GM21786 (cell line): Measurements from ENCODE around the gene MAD1L1.
"Not testable (repeated sequence)": the region's sequence is repeated elsewhere in the genome, so short reads cannot be mapped to it uniquely, and the experiment has no call there.

Source experiments
- ATAC-seq: cut with Tn5 transposase; IDR thresholded peaks from one replicate; pipeline ENCODE4 v1.9.1; 2021; ENCODE audit not compliant: unreplicated experiment

Gene MAD1L1

DNA sequence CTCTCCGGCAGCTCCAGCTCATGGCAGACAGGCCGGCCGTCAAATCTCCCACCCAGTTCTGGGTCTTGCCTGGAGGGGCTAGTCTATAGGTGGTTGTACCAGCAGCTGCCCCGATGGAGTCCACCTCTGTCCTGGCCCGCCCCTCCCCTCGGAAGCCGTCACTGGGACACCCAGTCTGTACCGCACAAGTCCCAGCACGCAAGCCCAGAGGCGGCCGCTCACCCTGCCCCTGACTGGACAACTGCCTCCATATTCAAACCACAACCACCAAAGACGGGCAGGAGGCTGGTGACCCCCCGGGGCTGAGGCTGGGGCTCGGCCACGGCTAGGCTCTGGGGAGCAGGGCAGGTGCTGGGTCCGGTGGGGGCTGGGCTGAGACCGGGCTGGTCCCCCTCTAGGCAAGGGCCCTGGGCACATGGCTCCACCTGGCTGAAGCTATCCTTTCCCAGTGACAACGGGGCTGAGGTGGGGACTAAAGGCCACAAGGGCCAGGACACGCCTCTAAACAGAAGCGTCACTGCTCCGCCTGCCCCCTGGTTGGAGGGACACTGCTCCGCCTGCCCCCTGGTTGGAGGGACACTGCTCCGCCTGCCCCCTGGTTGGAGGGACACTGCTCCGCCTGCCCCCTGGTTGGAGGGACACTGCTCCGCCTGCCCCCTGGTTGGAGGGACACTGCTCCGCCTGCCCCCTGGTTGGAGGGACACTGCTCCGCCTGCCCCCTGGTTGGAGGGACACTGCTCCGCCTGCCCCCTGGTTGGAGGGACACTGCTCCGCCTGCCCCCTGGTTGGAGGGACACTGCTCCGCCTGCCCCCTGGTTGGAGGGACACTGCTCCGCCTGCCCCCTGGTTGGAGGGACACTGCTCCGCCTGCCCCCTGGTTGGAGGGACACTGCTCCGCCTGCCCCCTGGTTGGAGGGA, 371.6 kb downstream of the MAD1L1 start:
- not testable (repeated sequence) for ATAC-seq

GRCh38 chr7:1859266-1860035, 373.3 kb downstream of the MAD1L1 start:
- no peak for ATAC-seq

DNA sequence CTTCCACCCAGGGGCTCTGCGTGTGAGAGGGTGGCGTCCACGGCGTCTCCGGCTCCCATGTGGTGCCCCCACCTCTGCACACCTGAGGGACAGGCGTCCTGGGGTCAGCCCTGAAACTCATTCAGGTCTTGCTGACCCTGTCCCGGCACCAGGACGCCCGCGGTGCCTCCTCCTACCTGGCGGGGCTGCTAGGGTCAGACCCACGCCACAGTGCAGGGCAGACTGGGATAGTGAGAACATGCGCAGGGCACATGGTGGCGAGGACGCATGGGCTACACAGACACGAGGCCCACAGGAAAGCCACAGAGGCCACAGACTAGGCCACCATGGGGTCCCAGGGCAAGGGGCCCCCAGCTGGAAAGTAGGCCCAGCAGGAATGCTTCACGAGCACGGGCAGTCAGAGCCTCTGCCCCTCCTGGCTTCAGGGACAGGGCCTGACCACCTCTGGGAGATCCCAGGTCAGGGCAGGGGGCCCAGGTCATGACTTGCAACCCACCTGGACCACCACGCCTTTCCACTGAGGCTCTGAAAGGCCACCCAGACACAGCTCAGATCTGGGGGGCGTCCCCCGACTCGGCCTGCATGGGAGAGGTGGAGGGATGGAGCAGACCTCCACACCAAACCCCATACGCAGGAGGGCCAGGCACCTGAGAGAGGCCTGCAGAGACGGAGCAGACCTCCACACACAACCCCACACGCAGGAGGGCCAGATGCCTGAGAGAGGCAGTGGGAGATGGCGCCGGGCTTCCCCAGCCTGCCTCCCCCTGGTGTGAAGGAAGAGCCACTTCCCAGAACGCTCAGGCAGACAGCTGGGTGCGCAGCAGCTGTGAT, 374.1 kb downstream of the MAD1L1 start:
- ATAC-seq: no peak

- ATAC-seq: no peak
Measured at GRCh38 chr7:1857487-1858421, 375.0 kb downstream of the MAD1L1 start.

DNA sequence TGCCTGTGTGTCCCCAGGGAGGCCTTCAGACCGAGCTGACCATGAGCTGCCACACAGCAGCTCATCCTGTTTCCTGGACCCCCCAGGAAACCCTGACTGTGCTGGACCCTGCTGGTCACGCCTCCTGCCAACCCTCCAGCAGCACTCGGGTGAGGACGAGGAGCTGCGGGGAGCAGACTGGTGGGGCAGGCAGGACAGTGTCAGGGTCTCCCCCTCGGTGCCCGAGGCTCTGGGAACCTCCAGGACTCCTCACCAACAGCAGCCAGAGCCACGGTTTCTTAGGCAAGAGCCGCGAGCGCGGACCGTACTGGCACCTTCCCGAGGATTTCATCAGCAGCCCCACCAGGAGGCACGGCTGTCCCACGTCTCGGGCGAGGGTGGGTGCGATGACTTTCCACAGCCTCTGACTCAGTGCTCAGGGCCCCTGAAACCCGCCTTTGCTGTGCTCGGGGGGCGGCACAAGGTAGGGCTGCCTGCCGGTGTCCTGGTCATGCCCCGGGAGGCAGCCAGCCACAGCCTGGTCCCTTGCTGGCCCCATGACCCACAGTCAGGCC, 375.8 kb downstream of the MAD1L1 start:
- no peak for ATAC-seq

DNA sequence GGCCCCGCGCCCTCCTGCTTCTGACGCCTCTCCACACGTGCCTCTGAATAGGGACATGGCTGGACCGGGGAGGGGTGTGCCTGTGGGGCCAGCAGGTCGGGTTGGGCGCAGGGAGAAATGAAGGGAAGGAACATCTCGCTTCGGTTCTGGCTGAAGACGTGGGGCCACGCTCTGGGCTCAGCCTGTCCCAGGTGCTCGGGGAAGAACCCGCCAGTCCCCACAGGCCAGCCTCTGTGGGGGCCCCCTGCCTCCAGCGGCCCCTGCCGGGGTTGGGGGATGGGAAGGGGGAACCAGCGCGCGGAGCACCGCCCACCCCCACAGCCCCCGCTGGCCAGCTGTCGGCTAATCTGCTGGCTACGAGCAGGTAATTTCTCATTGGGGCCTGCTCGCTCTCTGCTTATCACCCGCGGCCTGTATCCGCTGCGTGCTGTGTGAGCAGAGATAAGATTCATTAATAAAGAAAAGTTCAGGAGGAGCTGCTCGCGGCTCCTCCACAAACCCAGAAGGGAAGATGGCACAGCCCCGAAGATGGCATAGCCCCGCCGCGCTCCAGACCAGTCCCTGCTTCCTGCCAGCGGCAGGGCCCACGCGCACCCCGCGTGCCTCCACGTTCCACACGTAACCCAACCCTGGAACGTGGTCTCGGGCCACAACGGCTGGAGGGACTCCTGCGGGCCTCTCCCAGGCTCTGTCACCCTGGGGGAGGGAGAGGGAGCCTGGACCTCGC, 376.4 kb downstream of the MAD1L1 start:
- ATAC-seq: no peak

DNA sequence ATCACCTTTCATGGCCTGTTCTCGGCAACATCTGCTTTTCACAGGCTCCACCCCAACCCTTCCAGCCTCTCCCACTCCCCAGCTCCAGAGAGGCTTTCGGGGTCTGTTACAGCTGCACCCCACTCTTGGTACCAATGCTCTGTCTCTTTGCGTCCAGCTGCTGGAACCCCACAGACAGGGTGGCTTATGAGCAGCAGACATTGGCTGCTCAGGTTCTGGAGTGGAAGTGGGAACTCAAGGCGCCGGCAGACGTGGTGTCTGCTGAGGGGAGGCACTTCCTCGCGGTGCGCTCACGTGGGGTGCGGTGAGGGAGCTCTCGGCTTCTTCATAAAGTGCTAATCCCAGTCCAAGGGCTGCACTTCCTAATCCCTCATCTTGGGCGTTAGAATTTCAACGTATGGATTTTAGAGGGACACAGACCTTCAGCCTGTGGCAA, 377.0 kb downstream of the MAD1L1 start:
- ATAC-seq: no peak

DNA sequence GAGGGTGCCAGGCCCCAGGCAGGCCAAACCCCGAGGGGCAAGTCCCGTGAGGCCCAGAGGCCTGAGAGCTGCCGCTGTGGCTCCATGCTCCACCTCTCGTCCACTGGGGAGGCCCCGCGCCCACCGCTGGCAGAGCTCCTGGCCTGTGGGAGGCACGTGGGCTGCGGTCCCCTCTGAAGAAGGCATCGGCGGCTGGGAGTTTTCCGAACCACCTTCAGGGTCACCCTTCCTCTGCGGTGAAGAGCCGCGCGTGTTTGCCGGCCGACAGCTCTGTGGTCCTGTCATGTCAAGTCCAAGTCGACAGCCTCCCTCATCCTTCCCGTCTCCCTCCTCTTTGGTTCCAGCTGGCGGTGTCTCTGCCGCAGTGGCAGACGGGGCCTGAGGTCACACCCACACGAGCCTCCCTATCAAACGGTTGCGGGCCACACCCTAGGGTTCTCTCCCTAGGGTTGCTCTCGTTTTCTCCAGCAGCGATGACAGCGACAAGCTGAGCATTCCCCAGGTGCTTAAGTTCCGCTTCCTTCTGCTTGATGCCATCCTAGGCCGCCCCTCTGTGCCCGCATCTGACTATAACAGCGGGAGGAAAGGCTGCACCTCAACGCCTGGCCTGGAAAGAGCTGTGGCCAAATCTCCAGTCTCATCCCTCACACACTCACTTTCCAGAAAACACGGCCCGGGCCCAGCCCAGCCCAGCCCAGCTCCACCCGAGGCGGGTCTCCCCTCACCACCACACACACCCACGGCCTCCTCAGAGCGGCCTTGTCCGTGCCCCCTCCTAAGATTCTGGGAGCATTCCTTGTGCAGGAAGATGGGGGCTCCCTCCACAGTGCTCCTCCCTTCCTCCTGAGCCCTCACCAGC, 377.6 kb downstream of the MAD1L1 start:
- ATAC-seq: no peak

- no peak for ATAC-seq
Measured at GRCh38 chr7:1853986-1854865, 378.5 kb downstream of the MAD1L1 start.

DNA sequence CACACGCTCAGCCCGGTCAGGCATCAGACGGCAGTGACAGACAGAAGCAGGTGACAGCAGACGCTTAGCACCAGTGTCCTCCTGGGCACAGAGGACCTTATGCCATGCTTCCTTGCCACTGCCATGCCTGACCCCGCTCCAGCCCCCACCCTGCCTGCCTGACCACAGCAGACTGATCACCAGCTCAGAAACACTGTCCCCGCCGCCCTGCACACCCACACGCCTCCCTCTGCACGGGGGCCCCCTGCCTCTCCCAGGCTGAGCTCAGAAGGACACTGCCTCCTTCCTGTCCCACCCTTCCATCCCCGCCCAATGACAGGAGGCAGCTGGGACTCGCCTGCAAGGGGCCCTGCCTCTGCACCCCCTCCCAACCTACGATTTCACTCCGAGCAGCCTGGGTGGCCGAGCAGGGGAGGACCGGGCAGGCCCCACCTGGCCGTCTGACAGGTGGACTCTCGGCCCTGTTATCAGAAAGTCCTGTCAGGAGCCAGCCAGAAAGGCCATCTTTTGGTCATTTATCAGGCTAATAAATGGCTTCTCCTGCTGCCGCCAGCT, 379.2 kb downstream of the MAD1L1 start:
- ATAC-seq: no peak

DNA sequence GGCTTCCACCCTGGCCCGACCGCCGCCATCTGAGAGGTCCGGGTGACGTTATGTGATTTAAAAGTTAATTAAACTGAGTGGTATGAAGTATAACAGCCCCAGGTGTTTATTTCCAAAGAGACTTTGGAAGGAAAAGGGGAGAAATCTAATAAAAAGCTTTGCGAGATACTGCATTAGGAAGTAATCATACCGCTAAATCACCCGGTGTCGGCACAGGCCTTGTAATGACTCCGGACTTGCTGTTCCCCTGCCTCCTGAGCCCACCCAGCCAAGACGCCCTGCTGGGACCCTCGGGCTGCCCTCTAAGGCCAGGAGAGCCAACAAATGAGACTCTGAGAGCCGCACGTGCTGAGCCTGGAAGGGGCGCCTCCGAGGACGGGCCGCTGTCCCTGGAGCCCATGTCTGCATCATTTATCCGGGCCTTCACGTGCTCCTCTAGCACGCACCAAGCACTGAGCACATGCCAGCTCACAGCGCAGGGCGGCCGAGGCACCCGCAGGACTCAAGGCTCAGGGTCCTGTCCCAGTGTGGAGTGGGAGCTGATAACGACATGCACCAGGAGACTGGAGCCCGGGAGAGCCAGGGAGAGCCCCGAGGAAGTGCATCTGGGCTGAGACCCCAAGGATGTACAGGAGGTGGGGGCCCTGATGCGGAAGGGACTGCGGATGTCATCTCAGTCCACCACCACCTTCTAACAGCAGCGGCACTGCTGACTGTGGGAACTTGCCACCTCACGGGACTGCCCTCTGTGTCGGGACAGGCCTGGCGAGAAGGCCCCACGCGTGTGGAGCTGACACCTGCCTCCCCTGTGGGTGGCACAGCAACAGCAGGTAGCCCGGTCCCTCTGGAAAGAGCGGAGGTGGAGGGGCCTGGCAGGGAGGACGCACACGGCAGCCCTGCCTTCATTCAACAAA, 380.0 kb downstream of the MAD1L1 start:
- ATAC-seq: no peak

- no peak for ATAC-seq
Measured at GRCh38 chr7:1851721-1852516, 380.8 kb downstream of the MAD1L1 start.

- no peak for ATAC-seq
Measured at GRCh38 chr7:1850976-1851571, 381.7 kb downstream of the MAD1L1 start.

DNA sequence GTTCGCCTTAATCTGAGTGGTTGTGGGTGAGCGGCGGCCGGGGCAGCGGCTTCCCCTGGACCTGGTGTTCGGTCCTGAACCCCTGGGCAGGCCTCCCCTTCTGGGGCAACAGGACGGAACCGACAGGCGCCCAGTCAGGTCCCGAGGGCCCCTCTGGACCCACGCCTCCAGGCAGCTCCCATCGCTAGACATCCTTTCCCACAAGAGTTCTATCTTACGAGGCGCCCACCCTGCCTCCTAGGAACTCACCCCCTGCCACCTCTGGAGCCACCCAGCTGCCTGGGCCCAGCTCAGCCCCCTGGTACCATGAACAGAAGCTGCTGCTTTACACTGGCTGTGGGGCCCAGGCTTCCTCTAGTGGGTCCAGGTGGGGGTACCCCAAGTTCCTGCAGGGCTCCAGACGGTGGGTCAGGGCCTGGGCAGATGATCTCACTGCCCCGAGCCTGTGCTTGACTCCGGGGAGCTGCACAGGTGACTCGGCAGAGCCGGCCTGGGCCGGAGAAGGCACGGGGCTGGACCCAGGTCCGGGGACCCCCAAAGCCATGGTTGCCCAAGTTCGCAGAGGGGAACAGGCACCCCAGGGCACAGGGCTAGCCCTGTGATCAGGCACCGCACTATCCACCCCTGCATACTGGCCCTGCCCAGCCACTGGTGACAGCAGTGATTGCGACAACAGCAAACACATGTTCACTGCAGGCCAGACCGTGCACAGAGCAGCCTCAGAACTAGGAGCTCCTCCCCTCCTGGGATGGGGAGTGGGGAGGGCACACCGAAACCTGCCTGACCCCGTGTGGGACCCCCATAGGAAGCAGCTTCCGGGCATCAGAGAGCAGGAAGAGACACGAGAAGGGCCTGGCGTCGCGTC, 382.4 kb downstream of the MAD1L1 start:
- ATAC-seq: no peak
